NCI-H1092 treated with DMSO at 0.1 percent for 48 hours (cell line): Measurements from ENCODE around the gene ZCCHC7.
A peak's percentile ranks its signal among the peaks of the same experiment; 100 is the strongest.
"Not testable (repeated sequence)": the region's sequence is repeated elsewhere in the genome, so short reads cannot be mapped to it uniquely, and the experiment has no call there.

Source experiments
- DNase-seq: peaks from one replicate; lab custom pipeline; 2025; lab: John Stamatoyannopoulos, UW

Gene ZCCHC7

GRCh38 chr9:37178742-37179141 lies 58.4 kb downstream of the ZCCHC7 start:
- no peak for DNase-seq

GRCh38 chr9:37179576-37179975 lies 59.2 kb downstream of the ZCCHC7 start:
- no peak for DNase-seq

- no peak for DNase-seq
These were observed 59.8 kb downstream of the ZCCHC7 start for GRCh38 chr9:37180138-37180537.

GRCh38 chr9:37182718-37183117 lies 62.3 kb downstream of the ZCCHC7 start:
- no peak for DNase-seq

- DNase-seq = no peak
These were observed 64.8 kb downstream of the ZCCHC7 start for GRCh38 chr9:37184905-37185867.

GRCh38 chr9:37187292-37187691 lies 66.9 kb downstream of the ZCCHC7 start:
- no peak for DNase-seq

- no peak for DNase-seq
These were observed 67.5 kb downstream of the ZCCHC7 start for GRCh38 chr9:37187713-37188439.

GRCh38 chr9:37190739-37191138 lies 70.4 kb downstream of the ZCCHC7 start:
- not testable (repeated sequence) for DNase-seq

GRCh38 chr9:37191403-37192089 lies 71.2 kb downstream of the ZCCHC7 start:
- no peak for DNase-seq

- no peak for DNase-seq
These were observed 72.4 kb downstream of the ZCCHC7 start for GRCh38 chr9:37192803-37193202.

GRCh38 chr9:37197158-37198038 lies 77.0 kb downstream of the ZCCHC7 start:
- no peak for DNase-seq

- no peak for DNase-seq
These were observed 77.8 kb downstream of the ZCCHC7 start for GRCh38 chr9:37198039-37198729.

GRCh38 chr9:37198831-37199230 lies 78.5 kb downstream of the ZCCHC7 start:
- DNase-seq = no peak

- no peak for DNase-seq
These were observed 80.1 kb downstream of the ZCCHC7 start for GRCh38 chr9:37200433-37201005.

GRCh38 chr9:37201581-37201980 lies 81.2 kb downstream of the ZCCHC7 start:
- DNase-seq = no peak

- no peak for DNase-seq
These were observed 81.7 kb downstream of the ZCCHC7 start for GRCh38 chr9:37202091-37202490.

GRCh38 chr9:37203456-37203855 lies 83.1 kb downstream of the ZCCHC7 start:
- not testable (repeated sequence) for DNase-seq

- no peak for DNase-seq
These were observed 85.8 kb downstream of the ZCCHC7 start for GRCh38 chr9:37206121-37206620.

- peak; percentile 11 for DNase-seq
These were observed 89.3 kb downstream of the ZCCHC7 start for GRCh38 chr9:37209431-37210386.
